SU-DHL-6 (cell line): Measurements from ENCODE around the gene CFAP92.

Experiments
- H2AFZ ChIP-seq: fragments of 200-600 bp; sonication (generic); 2 replicates; pipeline ENCODE4 v1.6.1; 2014; ENCODE audit warnings: low read depth, mild to moderate bottlenecking, moderate library complexity, mixed read lengths, antibody characterized with exemption, low read length; ENCODE audit not compliant: severe bottlenecking
- H3F3A ChIP-seq: fragments of 200-600 bp; shearing (Covaris generic); 2 replicates; pipeline ENCODE4 v1.6.0; 2016; ENCODE audit warnings: antibody characterized with exemption, mild to moderate bottlenecking; ENCODE audit not compliant: insufficient read depth
- H3K27ac ChIP-seq: fragments of 200-600 bp; sonication (generic); 2 replicates; pipeline ENCODE4 v1.5.1; 2016; ENCODE audit warnings: low read depth, mild to moderate bottlenecking, low read length, moderate library complexity, mixed read lengths
- H3K27me3 ChIP-seq: fragments of 200-600 bp; sonication (generic), shearing (Covaris generic); 2 replicates; pipeline ENCODE4 v1.6.0; 2014; ENCODE audit warnings: mild to moderate bottlenecking, low read length
- H3K36me3 ChIP-seq: fragments of 200-600 bp; sonication (generic); 2 replicates; pipeline ENCODE4 v1.6.1; 2014; ENCODE audit warnings: mild to moderate bottlenecking, low read length, mixed read lengths
- H3K4me2 ChIP-seq: fragments of 300-600, 200-600 bp; shearing (Covaris generic), sonication (generic); 2 replicates; pipeline ENCODE4 v1.6.0; 2014; ENCODE audit warnings: low read length, low read depth, mild to moderate bottlenecking; ENCODE audit not compliant: poor library complexity, severe bottlenecking
- H3K4me3 ChIP-seq: fragments of 200-600 bp; sonication (generic); 2 replicates; pipeline ENCODE4 v1.5.1; 2014; ENCODE audit warnings: antibody characterized with exemption, low read length, mild to moderate bottlenecking, mixed read lengths; ENCODE audit not compliant: insufficient read depth, poor library complexity, severe bottlenecking
- H3K79me2 ChIP-seq: fragments of 200-600 bp; sonication (generic); 2 replicates; pipeline ENCODE4 v1.6.1; 2014; ENCODE audit warnings: mild to moderate bottlenecking, low read length, moderate library complexity; ENCODE audit not compliant: insufficient read depth
- H3K9ac ChIP-seq: fragments of 200-600 bp; sonication (generic); 2 replicates; pipeline ENCODE4 v1.7.0; 2014; ENCODE audit warnings: mild to moderate bottlenecking, low read length
- H3K9me2 ChIP-seq: fragments of 200-600 bp; sonication (generic); replicated peaks from 2 replicates; pipeline ENCODE4 v1.6.1; 2014; ENCODE audit warnings: low read length; ENCODE audit not compliant: insufficient read depth
- H3K9me3 ChIP-seq: fragments of 200-600 bp; sonication (generic); 2 replicates; pipeline ENCODE4 v1.6.1; 2014; ENCODE audit warnings: low read length, mixed read lengths; ENCODE audit not compliant: insufficient read depth
- H4K20me1 ChIP-seq: fragments of 200-600 bp; sonication (generic); 2 replicates; pipeline ENCODE4 v1.6.1; 2014; ENCODE audit warnings: low read depth, mild to moderate bottlenecking, antibody characterized with exemption, low read length, moderate library complexity, mixed read lengths
- EZH2phosphoT487 ChIP-seq: fragments of 200-600 bp; sonication (generic), shearing (Covaris generic); conservative IDR thresholded peaks from 2 replicates; pipeline ENCODE4 v1.6.1; 2018; ENCODE audit warnings: mild to moderate bottlenecking, antibody characterized with exemption, low read length, moderate library complexity, mixed read lengths
- TF ChIP-seq, protein P1 (sequence below): fragments of 200-600 bp; sonication (generic); IDR thresholded peaks from one replicate; pipeline ENCODE4 v1.5.1; 2017; ENCODE audit warnings: antibody characterized with exemption, mild to moderate bottlenecking, low read length, moderate library complexity; ENCODE audit not compliant: insufficient read depth, poor library complexity, severe bottlenecking

CFAP92 gene

DNA sequence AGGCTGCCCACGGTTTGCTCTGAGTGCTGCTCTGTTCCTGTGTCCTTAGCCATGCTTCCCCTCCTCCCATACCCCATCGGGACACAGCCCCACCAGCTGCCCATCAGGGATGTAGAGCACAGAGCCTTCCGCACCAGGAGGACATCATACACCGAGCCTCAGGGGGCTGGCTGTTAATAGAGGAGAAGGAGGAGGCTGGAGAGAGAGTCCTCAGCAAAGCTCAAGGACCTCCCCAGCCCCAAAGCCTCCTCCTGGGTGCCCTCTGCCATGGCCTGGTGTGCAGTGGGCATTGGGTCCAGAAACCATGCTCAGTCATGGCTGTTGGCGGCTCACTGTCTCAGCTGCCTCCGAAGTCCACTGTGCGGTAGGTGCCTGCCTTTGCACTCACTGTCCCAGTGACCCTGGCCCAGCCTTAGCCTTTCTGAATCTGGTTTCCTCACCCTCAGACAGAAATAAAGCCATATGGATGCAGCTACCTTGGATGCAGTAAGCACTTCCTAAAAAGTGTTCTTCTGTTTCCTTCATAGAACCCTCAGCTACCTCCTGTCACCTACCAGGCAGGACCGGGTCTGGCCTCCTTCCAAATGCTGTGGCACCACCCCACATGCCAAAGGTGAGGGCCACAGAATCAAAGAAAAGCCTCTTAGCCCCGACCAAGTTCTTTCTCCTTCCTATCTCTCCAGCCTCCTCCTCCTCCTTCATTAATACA, 60.5 kb downstream of the CFAP92 start:
- Histone ChIP-seq H3K27me3 (no peaks in the 10 kb centered on the region), H3K9me3 (no peaks in the 10 kb centered on the region), H3F3A (no peaks in the 10 kb centered on the region), H3K4me2 (no peak overlapping the region), H3K4me3 (no peak overlapping the region), H3K9me2 (no peaks in the 10 kb centered on the region), H3K79me2 (no peaks in the 10 kb centered on the region), H3K27ac (no peak overlapping the region), H4K20me1 (no peaks in the 10 kb centered on the region), H3K36me3 (no peaks in the 10 kb centered on the region), H2AFZ (no peak overlapping the region), H3K9ac (no peak overlapping the region)
- TF ChIP-seq, protein P1, sequence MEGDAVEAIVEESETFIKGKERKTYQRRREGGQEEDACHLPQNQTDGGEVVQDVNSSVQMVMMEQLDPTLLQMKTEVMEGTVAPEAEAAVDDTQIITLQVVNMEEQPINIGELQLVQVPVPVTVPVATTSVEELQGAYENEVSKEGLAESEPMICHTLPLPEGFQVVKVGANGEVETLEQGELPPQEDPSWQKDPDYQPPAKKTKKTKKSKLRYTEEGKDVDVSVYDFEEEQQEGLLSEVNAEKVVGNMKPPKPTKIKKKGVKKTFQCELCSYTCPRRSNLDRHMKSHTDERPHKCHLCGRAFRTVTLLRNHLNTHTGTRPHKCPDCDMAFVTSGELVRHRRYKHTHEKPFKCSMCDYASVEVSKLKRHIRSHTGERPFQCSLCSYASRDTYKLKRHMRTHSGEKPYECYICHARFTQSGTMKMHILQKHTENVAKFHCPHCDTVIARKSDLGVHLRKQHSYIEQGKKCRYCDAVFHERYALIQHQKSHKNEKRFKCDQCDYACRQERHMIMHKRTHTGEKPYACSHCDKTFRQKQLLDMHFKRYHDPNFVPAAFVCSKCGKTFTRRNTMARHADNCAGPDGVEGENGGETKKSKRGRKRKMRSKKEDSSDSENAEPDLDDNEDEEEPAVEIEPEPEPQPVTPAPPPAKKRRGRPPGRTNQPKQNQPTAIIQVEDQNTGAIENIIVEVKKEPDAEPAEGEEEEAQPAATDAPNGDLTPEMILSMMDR = no peak
- no peak for TF ChIP-seq EZH2phosphoT487

DNA sequence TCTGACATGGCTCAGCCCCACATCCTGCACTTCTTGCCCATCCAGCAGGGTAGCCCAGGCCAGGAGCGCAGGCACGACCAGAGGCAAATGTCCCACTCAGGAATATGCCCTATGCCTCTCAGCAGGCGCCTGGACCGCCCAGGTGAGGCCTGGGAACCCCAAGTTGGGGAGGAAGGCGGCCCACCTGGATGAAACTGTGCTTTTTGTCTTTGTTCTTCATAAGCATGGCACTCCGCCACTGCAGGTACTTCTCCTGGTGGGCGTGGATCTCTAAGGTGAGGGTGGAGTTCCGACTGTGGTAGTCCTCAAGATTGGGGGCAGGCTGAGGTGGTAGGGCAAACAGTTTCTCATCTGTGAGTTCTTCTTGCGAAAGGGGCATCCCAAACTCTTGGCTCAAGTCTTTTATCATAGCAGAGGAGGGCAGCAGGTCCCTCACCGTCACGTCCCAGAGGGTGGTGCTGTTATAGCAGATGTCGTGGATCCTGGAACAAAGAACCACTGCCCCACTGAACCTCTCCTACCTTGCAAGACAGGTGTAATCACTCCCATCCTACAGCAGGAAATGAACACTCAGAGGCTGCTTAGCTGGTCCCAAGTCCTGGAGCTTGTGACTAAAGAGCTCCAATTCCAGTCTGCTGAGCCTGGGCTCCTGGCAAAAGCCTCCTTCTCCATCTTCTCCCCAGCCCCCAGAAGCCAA, 61.2 kb downstream of the CFAP92 start:
- Histone ChIP-seq H3K79me2 (no peaks in the 10 kb centered on the region), H2AFZ (no peak overlapping the region), H3K4me3 (no peak overlapping the region), H3F3A (no peaks in the 10 kb centered on the region), H3K9me3 (no peaks in the 10 kb centered on the region), H3K4me2 (no peak overlapping the region), H3K27me3 (no peaks in the 10 kb centered on the region), H3K27ac (no peak overlapping the region), H3K36me3 (no peaks in the 10 kb centered on the region), H3K9ac (no peak overlapping the region), H4K20me1 (no peaks in the 10 kb centered on the region), H3K9me2 (no peaks in the 10 kb centered on the region)
- TF ChIP-seq, protein P1 = no peak
- no peak for TF ChIP-seq EZH2phosphoT487

DNA sequence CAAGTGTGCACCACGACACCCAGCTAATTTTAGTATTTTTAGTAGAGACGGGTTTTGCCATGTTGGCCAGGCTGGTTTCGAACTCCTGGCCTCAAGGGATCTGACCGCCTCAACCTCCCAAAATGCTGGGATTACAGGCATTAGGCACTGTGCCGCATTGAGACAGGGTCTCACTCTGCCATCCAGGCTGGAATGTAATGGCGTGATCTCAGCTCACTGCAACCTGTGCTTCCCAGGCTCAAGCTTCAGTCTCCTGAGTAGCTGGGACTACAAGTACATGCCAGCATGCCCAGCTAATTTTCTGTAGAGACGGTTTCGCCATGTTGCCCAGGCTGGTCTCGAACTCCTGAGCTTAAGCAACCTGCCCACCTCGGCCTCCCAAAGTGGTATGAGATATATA, 62.8 kb downstream of the CFAP92 start:
- Histone ChIP-seq H3K27ac (no peak overlapping the region), H2AFZ (no peak overlapping the region), H3K79me2 (no peaks in the 10 kb centered on the region), H3F3A (no peaks in the 10 kb centered on the region), H3K36me3 (no peaks in the 10 kb centered on the region), H4K20me1 (no peaks in the 10 kb centered on the region), H3K27me3 (no peaks in the 10 kb centered on the region), H3K9ac (no peak overlapping the region), H3K9me2 (no peaks in the 10 kb centered on the region), H3K4me3 (no peak overlapping the region), H3K4me2 (no peak overlapping the region), H3K9me3 (no peaks in the 10 kb centered on the region)
- TF ChIP-seq, protein P1 = no peak
- no peak for TF ChIP-seq EZH2phosphoT487
